Calu3 (cell line): ENCODE results near the gene PTPRR. TPM values are rescaled to one million over a fixed set of nuclear protein-coding genes. Genes with fewer than 3 reads are reported as not detected.

Source experiments
- BruUV-seq: library from RNA; stranded (reverse); fragments of 400-500 nt; replicated peaks from 2 replicates; lab custom pipeline; 2021; lab: Mats Ljungman, UMichigan
- CTCF ChIA-PET: fragments of 300-600 bp; sonication (Branson Sonifier 250); formaldehyde crosslinking; loops from one replicate; lab custom pipeline; 2022; ENCODE audit warnings: antibody characterized with exemption; lab: Charles Lee
- DNase-seq: peaks from one replicate; pipeline ENCODE4 v3.0.0; 2022
- H3K27ac Mint-ChIP-seq: one replicate; pipeline ENCODE4 v1.8.0; 2022; ENCODE audit warnings: mixed read lengths; ENCODE audit not compliant: unreplicated experiment
- H3K27me3 Mint-ChIP-seq: one replicate; pipeline ENCODE4 v1.8.0; 2022; ENCODE audit warnings: mixed read lengths; ENCODE audit not compliant: unreplicated experiment
- H3K36me3 Mint-ChIP-seq: one replicate; pipeline ENCODE4 v1.8.0; 2022; ENCODE audit warnings: mild to moderate bottlenecking, moderate library complexity, mixed read lengths; ENCODE audit not compliant: insufficient read depth, unreplicated experiment
- H3K4me1 Mint-ChIP-seq: one replicate; pipeline ENCODE4 v1.8.0; 2022; ENCODE audit warnings: mild to moderate bottlenecking, low read depth, mixed read lengths; ENCODE audit not compliant: unreplicated experiment
- H3K4me3 Mint-ChIP-seq: one replicate; pipeline ENCODE4 v1.8.0; 2022; ENCODE audit warnings: mild to moderate bottlenecking, low read depth, moderate library complexity, mixed read lengths; ENCODE audit not compliant: unreplicated experiment
- H3K9me3 Mint-ChIP-seq: one replicate; pipeline ENCODE4 v1.8.0; 2022; ENCODE audit warnings: low read depth, mixed read lengths; ENCODE audit not compliant: unreplicated experiment
- CTCF ChIP-seq: fragments of 200-600 bp; IDR thresholded peaks from one replicate; pipeline ENCODE4 v1.8.0; 2022; ENCODE audit warnings: antibody characterized with exemption; ENCODE audit not compliant: unreplicated experiment
- intact Hi-C: fragments of 100-400 bp; cut with micrococcal nuclease; formaldehyde crosslinking; loops from one replicate; pipeline ENCODE4 v1.10.0; 2022; ENCODE audit not compliant: unreplicated experiment
- total RNA-seq: library from RNA; stranded (reverse); gene quantifications from 2 replicates; pipeline ENCODE4 v1.2.3, GENCODE V29; 2022

PTPRR gene
- total RNA-seq, 1 experiment from 2014 or later: 39.1 TPM

- no peak for DNase-seq
- H3K27ac Mint-ChIP-seq: no peak overlapping the region
- H3K9me3 Mint-ChIP-seq: no peaks in the 10 kb centered on the region
- intact Hi-C loops: loop anchor here (5.0 kb wide), 1 partner anchor 39 kb away; no protein-coding TSS in a partner anchor
- H3K36me3 Mint-ChIP-seq: peaks cover 35% of the 10 kb centered on the region
- peaks cover 40% of the 10 kb centered on the region for H3K4me1 Mint-ChIP-seq
- CTCF ChIA-PET: no interaction called here
- H3K4me3 Mint-ChIP-seq: peak overlapping the region; percentile 62
- no peaks in the 10 kb centered on the region for H3K27me3 Mint-ChIP-seq
- BruUV-seq: no TSS peak
- TF ChIP-seq CTCF: no peak
Measured at GRCh38 chr12:70608184-70608583, 312.4 kb downstream of the PTPRR start.

GRCh38 chr12:70607107-70607506, 313.4 kb downstream of the PTPRR start:
- DNase-seq: no peak
- peak overlapping the region; percentile 50 for H3K4me3 Mint-ChIP-seq
- H3K27ac Mint-ChIP-seq: no peak overlapping the region
- TF ChIP-seq CTCF: no peak
- H3K27me3 Mint-ChIP-seq: no peaks in the 10 kb centered on the region
- peaks cover 36% of the 10 kb centered on the region for H3K36me3 Mint-ChIP-seq
- no peaks in the 10 kb centered on the region for H3K9me3 Mint-ChIP-seq
- BruUV-seq: no TSS peak
- intact Hi-C loops: loop anchor here (5.0 kb wide), 1 partner anchor 40 kb away; no protein-coding TSS in a partner anchor
- peaks cover 40% of the 10 kb centered on the region for H3K4me1 Mint-ChIP-seq
- CTCF ChIA-PET: no interaction called here

GRCh38 chr12:70605976-70606375, 314.6 kb downstream of the PTPRR start:
- intact Hi-C loops: loop anchor here (5.0 kb wide), 1 partner anchor 41 kb away; no protein-coding TSS in a partner anchor
- no peak for DNase-seq
- H3K27ac Mint-ChIP-seq: no peak overlapping the region
- CTCF ChIA-PET: interaction anchor here (0.8 to 1.2 kb wide), 5 partner anchors 17 to 128 kb away, joined by 3 to 4 read pairs (median 3); no protein-coding TSS in a partner anchor
- BruUV-seq: no TSS peak
- H3K27me3 Mint-ChIP-seq: no peaks in the 10 kb centered on the region
- H3K9me3 Mint-ChIP-seq: peaks cover 2% of the 10 kb centered on the region
- H3K36me3 Mint-ChIP-seq: peaks cover 40% of the 10 kb centered on the region
- no peak for TF ChIP-seq CTCF
- H3K4me1 Mint-ChIP-seq: peaks cover 38% of the 10 kb centered on the region
- peak overlapping the region; percentile 50 for H3K4me3 Mint-ChIP-seq

GRCh38 chr12:70604662-70605061, 315.9 kb downstream of the PTPRR start:
- TF ChIP-seq CTCF: no peak
- intact Hi-C loops: loop anchor here (5.0 kb wide), 1 partner anchor 43 kb away; no protein-coding TSS in a partner anchor
- no TSS peak for BruUV-seq
- Mint-ChIP-seq H3K27me3 (no peaks in the 10 kb centered on the region), H3K4me3 (no peak overlapping the region), H3K4me1 (peaks cover 40% of the 10 kb centered on the region), H3K27ac (no peak overlapping the region), H3K9me3 (peaks cover 2% of the 10 kb centered on the region), H3K36me3 (peaks cover 28% of the 10 kb centered on the region)
- DNase-seq: no peak
- CTCF ChIA-PET: no interaction called here
